Activated gamma-delta T cell treated with Interleukin-2 at 50 U/mL for 16 hours (primary cell): ENCODE results near the gene ZNF385C.
"Not testable (repeated sequence)": the region's sequence is repeated elsewhere in the genome, so short reads cannot be mapped to it uniquely, and the experiment has no call there.

Source experiments
- DNase-seq: peaks from one replicate; pipeline ENCODE4 v3.0.0-alpha.2; 2020

Gene ZNF385C

GRCh38 chr17:42016941-42017865, 81.1 kb downstream of the ZNF385C start, which contains the start of gene DNAJC7:
Gene DNAJC7, minus strand, starts transcription at chr17:42017439. Its CDS starts 23 bp downstream, at chr17:42017416.
- peak; percentile 87 for DNase-seq

GRCh38 chr17:42016411-42016831, 81.9 kb downstream of the ZNF385C start:
- no peak for DNase-seq

GRCh38 chr17:42013740-42014139, 84.5 kb downstream of the ZNF385C start:
- DNase-seq = not testable (repeated sequence)

- DNase-seq = not testable (repeated sequence)
Observed at GRCh38 chr17:42012363-42012762, 85.9 kb downstream of the ZNF385C start.

- DNase-seq = no peak
Observed at GRCh38 chr17:42010898-42011516, 87.3 kb downstream of the ZNF385C start.

GRCh38 chr17:42010266-42010680, 88.0 kb downstream of the ZNF385C start:
- DNase-seq = not testable (repeated sequence)

- DNase-seq = no peak
Observed at GRCh38 chr17:42009170-42009569, 89.1 kb downstream of the ZNF385C start.

- DNase-seq = no peak
Observed at GRCh38 chr17:42005166-42005565, 93.1 kb downstream of the ZNF385C start.

GRCh38 chr17:42002792-42003301, 95.4 kb downstream of the ZNF385C start:
- no peak for DNase-seq

- DNase-seq = no peak
Observed at GRCh38 chr17:42002175-42002791, 96.0 kb downstream of the ZNF385C start.

- DNase-seq = no peak
Observed at GRCh38 chr17:42001729-42002128, 96.5 kb downstream of the ZNF385C start.

GRCh38 chr17:42000413-42001133, 97.7 kb downstream of the ZNF385C start:
- no peak for DNase-seq

GRCh38 chr17:41998497-41998896, 99.8 kb downstream of the ZNF385C start:
- no peak for DNase-seq

GRCh38 chr17:41996855-41997164, 101.5 kb downstream of the ZNF385C start:
- DNase-seq = no peak

- no peak for DNase-seq
Observed at GRCh38 chr17:41992576-41992975, 105.7 kb downstream of the ZNF385C start.

GRCh38 chr17:41989702-41990419, 108.4 kb downstream of the ZNF385C start:
- no peak for DNase-seq

GRCh38 chr17:41988418-41988817, 109.9 kb downstream of the ZNF385C start:
- no peak for DNase-seq

- DNase-seq = no peak
Observed at GRCh38 chr17:41987642-41988041, 110.6 kb downstream of the ZNF385C start.

GRCh38 chr17:41986634-41987033, 111.6 kb downstream of the ZNF385C start:
- no peak for DNase-seq

- no peak for DNase-seq
Observed at GRCh38 chr17:41985919-41986318, 112.4 kb downstream of the ZNF385C start.

GRCh38 chr17:41984454-41984853, 113.8 kb downstream of the ZNF385C start:
- DNase-seq = no peak
